NK-92 (cell line): ENCODE data around the gene PAK1.
"Not testable (repeated sequence)": the region's sequence is repeated elsewhere in the genome, so short reads cannot be mapped to it uniquely, and the experiment has no call there.

Experiments used
- DNase-seq: peaks from one replicate; lab custom pipeline; 2025; ENCODE audit not compliant: unreplicated experiment; lab: John Stamatoyannopoulos, UW

The PAK1 gene

GRCh38 chr11:77407613-77408012, 66.3 kb downstream of the PAK1 start:
- DNase-seq, result no peak

- DNase-seq, result no peak
Observed at GRCh38 chr11:77406396-77406795, 67.5 kb downstream of the PAK1 start.

- no peak for DNase-seq
Observed at GRCh38 chr11:77403211-77403610, 70.7 kb downstream of the PAK1 start.

- DNase-seq, result no peak
Observed at GRCh38 chr11:77402218-77402556, 71.7 kb downstream of the PAK1 start.

DNA sequence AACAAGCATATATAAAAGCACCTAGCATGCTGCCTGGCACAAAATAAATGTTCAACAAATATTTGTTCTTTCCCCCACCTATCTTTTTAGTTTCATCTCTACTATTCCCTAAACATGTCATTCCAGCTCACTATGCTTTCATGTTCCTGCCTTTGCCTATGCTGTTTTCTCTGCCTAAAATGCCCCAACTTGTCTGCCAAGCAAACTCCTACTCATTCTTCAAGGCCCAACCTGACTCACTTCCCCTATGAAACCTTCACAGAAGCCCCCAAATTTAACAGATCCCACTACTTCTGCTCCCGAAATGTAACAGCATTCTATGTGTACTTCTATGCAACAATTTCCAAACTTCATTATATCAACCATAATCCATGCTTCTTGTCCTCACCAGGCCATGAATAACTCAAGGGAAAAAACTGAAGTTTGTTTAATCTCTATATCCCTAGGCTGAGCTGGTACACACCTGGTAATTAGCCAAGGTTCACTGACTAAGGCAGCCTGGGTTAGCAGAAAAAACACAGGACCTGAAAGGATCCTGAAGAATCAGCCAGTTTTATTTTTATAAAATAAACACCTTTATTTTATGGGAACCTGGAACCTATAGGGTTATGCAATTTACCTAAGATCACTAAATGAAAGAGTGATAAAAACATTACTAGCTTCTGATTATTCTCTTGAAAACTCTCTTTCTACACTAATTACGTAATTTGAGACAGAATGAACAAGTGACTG, 72.2 kb downstream of the PAK1 start:
- DNase-seq, result no peak

GRCh38 chr11:77400775-77401449, 73.0 kb downstream of the PAK1 start:
- no peak for DNase-seq

DNA sequence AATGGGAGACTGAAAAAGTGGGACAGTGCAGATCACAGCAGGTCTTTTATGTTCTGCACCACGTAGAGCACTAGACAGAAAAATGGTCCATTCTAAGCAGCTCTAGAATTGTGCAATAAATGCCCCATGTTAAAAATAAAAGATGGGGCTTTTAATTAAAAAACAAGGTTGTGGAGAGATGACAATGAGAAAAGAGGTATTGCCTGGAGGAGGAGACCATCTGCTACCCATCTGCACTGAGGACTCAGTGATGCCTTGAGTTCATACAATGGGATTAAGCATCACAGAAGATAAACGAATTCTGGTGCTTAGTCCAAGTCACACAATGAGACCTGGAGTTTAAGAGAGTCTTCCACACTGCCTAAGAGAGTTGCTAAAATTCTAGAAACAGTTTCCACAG, 73.6 kb downstream of the PAK1 start:
- DNase-seq, result no peak

DNA sequence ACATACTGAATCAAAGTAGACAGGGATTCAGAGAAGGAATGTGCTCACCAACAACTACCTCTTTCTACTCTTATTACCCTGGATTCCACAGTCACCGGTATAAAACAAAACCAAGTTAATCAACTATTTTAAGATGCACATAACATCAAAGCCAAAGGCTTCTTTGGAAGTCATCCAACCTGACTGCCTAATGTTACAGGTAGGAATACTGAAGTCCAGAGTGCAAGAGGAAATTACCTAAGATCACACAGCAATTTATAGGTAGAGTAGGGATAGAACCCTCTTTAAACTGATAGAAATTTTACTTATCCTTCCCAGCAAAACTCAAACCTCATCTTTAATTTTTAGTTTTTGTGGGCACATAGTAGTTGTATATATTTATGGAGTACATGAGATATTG, 76.3 kb downstream of the PAK1 start:
- no peak for DNase-seq

DNA sequence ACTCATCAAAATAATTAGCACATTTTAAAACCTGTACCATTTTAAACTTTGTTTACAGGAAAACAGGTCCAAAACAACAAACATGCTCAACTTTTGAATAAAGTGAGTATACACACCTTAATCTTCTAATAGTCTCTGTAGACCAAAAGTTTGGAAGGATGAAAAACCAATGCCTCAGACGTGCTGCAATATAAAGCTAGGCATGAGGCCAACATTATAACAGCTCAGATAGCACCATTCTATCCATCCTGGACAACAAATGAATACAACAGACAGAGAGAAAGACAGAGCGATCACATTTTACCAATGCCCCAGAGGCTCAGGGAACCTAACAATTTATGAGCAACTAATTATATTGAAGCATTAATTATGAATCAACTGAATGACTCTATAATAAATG, 77.0 kb downstream of the PAK1 start:
- no peak for DNase-seq

- DNase-seq, result no peak
Observed at GRCh38 chr11:77396305-77396704, 77.6 kb downstream of the PAK1 start.

GRCh38 chr11:77395460-77396173, 78.3 kb downstream of the PAK1 start:
- DNase-seq, result no peak

- no peak for DNase-seq
Observed at GRCh38 chr11:77392842-77393241, 81.1 kb downstream of the PAK1 start.

DNA sequence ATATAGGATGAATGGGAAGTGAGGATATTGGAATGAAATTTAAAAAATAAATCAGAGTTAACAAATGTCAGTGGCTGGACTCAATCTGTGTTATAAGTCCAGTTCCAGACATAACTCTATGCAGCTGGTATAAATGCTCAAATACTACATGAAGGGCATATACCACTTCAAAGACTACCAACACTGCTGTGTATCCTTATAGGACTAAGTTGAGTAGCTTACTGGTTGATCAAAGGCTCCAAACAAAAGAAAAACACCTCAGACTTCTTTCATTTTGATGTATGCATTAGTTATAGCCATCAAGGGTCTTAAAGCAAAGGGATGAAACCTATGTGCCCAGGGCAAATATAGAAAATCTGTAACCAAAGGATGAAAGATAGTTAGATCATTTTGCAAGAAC, 86.2 kb downstream of the PAK1 start:
- no peak for DNase-seq

- no peak for DNase-seq
Observed at GRCh38 chr11:77386178-77386577, 87.7 kb downstream of the PAK1 start.

DNA sequence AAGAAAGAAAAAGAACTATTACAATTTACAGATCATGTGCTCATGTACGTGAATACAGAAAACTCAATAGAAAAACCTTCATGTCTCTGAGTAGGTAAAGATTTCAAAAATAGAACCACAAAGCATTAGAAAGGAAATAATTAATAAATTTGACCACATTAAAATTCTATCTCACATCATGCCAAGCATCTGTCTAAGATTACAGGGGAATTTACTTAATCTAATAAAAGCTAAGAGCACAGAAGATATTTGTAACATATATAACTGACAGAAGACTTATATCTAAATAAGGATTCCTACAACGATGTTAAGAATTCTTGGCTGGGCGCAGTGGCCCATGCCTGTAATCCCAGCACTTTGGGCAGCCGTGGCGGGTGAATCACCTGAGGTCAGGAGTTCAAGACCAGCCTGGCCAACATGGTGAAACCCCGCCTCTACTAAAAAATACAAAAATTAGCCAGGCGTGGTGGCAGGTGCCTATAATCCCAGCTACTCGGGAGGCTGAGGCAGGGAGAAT, 88.6 kb downstream of the PAK1 start:
- not testable (repeated sequence) for DNase-seq

DNA sequence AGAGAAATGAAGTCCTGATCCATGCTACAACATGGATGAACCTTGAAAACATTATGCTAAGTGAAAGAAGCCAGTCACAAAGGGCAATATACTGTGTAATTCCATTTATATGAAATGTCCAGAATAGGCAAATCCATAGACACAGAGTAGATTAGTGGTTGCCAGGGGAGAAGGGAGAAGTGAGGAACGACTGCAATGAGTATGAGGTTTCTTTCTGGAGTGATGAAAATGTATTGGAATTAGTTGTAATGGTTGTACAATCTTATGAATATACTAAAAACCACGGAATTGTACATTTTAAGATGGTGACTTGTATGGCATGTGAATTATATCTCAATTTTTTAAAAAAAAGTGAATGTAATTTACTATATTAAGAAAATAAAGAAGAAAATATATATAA, 89.3 kb downstream of the PAK1 start:
- DNase-seq, result no peak

- DNase-seq, result not testable (repeated sequence)
Observed at GRCh38 chr11:77383349-77383748, 90.5 kb downstream of the PAK1 start.

GRCh38 chr11:77381729-77382665, 91.9 kb downstream of the PAK1 start:
- no peak for DNase-seq

- DNase-seq, result no peak
Observed at GRCh38 chr11:77379934-77380333, 94.0 kb downstream of the PAK1 start.

GRCh38 chr11:77379253-77379652, 94.6 kb downstream of the PAK1 start:
- no peak for DNase-seq

DNA sequence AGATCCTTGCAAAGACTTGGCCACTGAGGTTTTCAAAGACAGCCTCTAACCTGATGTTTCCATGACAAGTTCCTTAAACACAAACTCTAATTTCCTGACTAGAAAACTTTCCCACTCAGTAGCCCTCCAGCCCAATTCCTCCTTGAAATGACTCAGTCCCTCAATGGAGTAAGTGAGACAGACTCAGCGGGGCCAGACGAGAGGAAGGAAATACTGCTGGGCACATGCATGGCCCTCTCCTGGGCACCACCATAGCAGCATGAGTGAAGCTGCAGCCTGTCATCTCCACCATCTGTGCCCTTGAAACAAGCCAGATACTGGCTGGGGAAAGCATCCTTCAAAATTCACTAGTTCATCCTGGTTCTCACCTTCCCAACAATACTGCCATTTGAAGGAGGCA, 96.2 kb downstream of the PAK1 start:
- no peak for DNase-seq
